SK-N-SH treated with all-trans-retinoic acid at 6 μM for 48 hours (cell line): ENCODE results near the gene TWNK.

ENCODE experiments used
- ATAC-seq: fragments of 200-7000 bp; cut with Tn5 transposase; 3 replicates; pipeline ENCODE4 v1.9.1; 2020; ENCODE audit warnings: mild to moderate bottlenecking, moderate library complexity
- ARNTL ChIP-seq: fragments of 450-650 bp; formaldehyde crosslinking; IDR thresholded peaks from 2 replicates; pipeline ENCODE4 v1.5.0; 2020; ENCODE audit warnings: low read depth, mild to moderate bottlenecking, moderate library complexity, borderline replicate concordance
- CSDC2 ChIP-seq: fragments of 250-450 bp; sonication (Bioruptor Pico); IDR thresholded peaks from 2 replicates; pipeline ENCODE4 v1.5.0; 2020; ENCODE audit warnings: mild to moderate bottlenecking, moderate library complexity
- CSRNP3 ChIP-seq: fragments of 250-450 bp; sonication (Bioruptor Pico); IDR thresholded peaks from 2 replicates; pipeline ENCODE4 v1.5.1; 2021; ENCODE audit warnings: mild to moderate bottlenecking, moderate library complexity
- ESRRG ChIP-seq: fragments of 250-450 bp; sonication (Bioruptor Pico); IDR thresholded peaks from 2 replicates; pipeline ENCODE4 v1.6.1; 2021; ENCODE audit warnings: mild to moderate bottlenecking
- GLIS3 ChIP-seq: fragments of 250-450 bp; sonication (Bioruptor Pico); IDR thresholded peaks from 2 replicates; pipeline ENCODE4 v1.5.0; 2020; ENCODE audit warnings: mild to moderate bottlenecking, moderate library complexity
- OSR1 ChIP-seq: fragments of 250-450 bp; sonication (Bioruptor Pico); IDR thresholded peaks from 2 replicates; pipeline ENCODE4 v1.8.0; 2022; ENCODE audit warnings: moderate library complexity, mild to moderate bottlenecking, inconsistent platforms
- PATZ1 ChIP-seq: fragments of 250-450 bp; sonication (Bioruptor Pico); IDR thresholded peaks from 2 replicates; pipeline ENCODE4 v1.8.0; 2020; ENCODE audit warnings: mild to moderate bottlenecking, moderate library complexity, borderline replicate concordance
- POU6F1 ChIP-seq: fragments of 250-450 bp; sonication (Bioruptor Pico); IDR thresholded peaks from 2 replicates; pipeline ENCODE4 v1.8.0; 2021; ENCODE audit warnings: low read depth, mild to moderate bottlenecking, moderate library complexity, borderline replicate concordance
- PPARA ChIP-seq: fragments of 250-450 bp; sonication (Bioruptor Pico); IDR thresholded peaks from 2 replicates; pipeline ENCODE4 v1.5.0; 2020; ENCODE audit warnings: mild to moderate bottlenecking, borderline replicate concordance
- RARB ChIP-seq: fragments of 250-450 bp; sonication (Bioruptor Pico); IDR thresholded peaks from 2 replicates; pipeline ENCODE4 v1.8.0; 2021; ENCODE audit warnings: mild to moderate bottlenecking, moderate library complexity
- SNAI2 ChIP-seq: fragments of 250-450 bp; sonication (Bioruptor Pico); IDR thresholded peaks from 2 replicates; pipeline ENCODE4 v1.5.0; 2020; ENCODE audit warnings: mild to moderate bottlenecking, moderate library complexity
- TOX ChIP-seq: fragments of 250-450 bp; sonication (Bioruptor Pico); IDR thresholded peaks from 2 replicates; pipeline ENCODE4 v1.8.0; 2021; ENCODE audit warnings: mild to moderate bottlenecking, moderate library complexity, borderline replicate concordance
- TSHZ2 ChIP-seq: fragments of 250-450 bp; sonication (Bioruptor Pico); IDR thresholded peaks from 2 replicates; pipeline ENCODE4 v1.5.0; 2020; ENCODE audit warnings: mild to moderate bottlenecking, moderate library complexity
- ZC3H10 ChIP-seq: fragments of 250-450 bp; sonication (Bioruptor Pico); IDR thresholded peaks from 2 replicates; pipeline ENCODE4 v1.5.1; 2021; ENCODE audit warnings: mild to moderate bottlenecking, moderate library complexity
- ZFP3 ChIP-seq: fragments of 250-450 bp; sonication (Bioruptor Pico); IDR thresholded peaks from 2 replicates; pipeline ENCODE4 v1.5.0; 2020; ENCODE audit warnings: mild to moderate bottlenecking, moderate library complexity
- ZFP30 ChIP-seq: fragments of 450-650 bp; formaldehyde crosslinking; IDR thresholded peaks from 2 replicates; pipeline ENCODE4 v1.5.0; 2022; ENCODE audit warnings: mild to moderate bottlenecking, moderate library complexity
- ZNF565 ChIP-seq: fragments of 450-650 bp; formaldehyde crosslinking; conservative IDR thresholded peaks from 2 replicates; pipeline ENCODE4 v1.5.0; 2020; ENCODE audit warnings: low read depth, mild to moderate bottlenecking, moderate library complexity
- ZNF70 ChIP-seq: fragments of 450-650 bp; formaldehyde crosslinking; IDR thresholded peaks from 2 replicates; pipeline ENCODE4 v1.5.0; 2020; ENCODE audit warnings: mild to moderate bottlenecking, moderate library complexity

TWNK gene

GRCh38 chr10:100945754-100946153, 41.6 kb upstream of the TWNK start (continued):
- TF ChIP-seq TSHZ2 (CRISPR knock-in tag) = no peak
- TF ChIP-seq ZFP30 (CRISPR knock-in tag) = no peak
- no peak for TF ChIP-seq ESRRG
- no peak for TF ChIP-seq SNAI2 (CRISPR knock-in tag)

GRCh38 chr10:100948916-100949315, 38.4 kb upstream of the TWNK start:
- ATAC-seq = no peak

More at GRCh38 chr10:100948916-100949315, 38.4 kb upstream of the TWNK start:
- TF ChIP-seq SNAI2 (CRISPR knock-in tag) = no peak
- TF ChIP-seq TOX (CRISPR knock-in tag) = no peak
- TF ChIP-seq ZFP30 (CRISPR knock-in tag) = no peak
- no peak for TF ChIP-seq PATZ1 (CRISPR knock-in tag)
- TF ChIP-seq ZC3H10 = no peak
- TF ChIP-seq ZNF565 = no peak
- no peak for TF ChIP-seq ESRRG
- TF ChIP-seq PPARA (CRISPR knock-in tag) = no peak
- no peak for TF ChIP-seq ZNF70 (CRISPR knock-in tag)
- no peak for TF ChIP-seq TSHZ2 (CRISPR knock-in tag)
- TF ChIP-seq POU6F1 (CRISPR knock-in tag) = no peak
- TF ChIP-seq CSRNP3 (CRISPR knock-in tag) = no peak
- TF ChIP-seq CSDC2 (CRISPR knock-in tag) = no peak
- TF ChIP-seq ARNTL = no peak
- TF ChIP-seq OSR1 (CRISPR knock-in tag) = no peak
- TF ChIP-seq RARB (CRISPR knock-in tag) = no peak
- no peak for TF ChIP-seq ZFP3
- TF ChIP-seq GLIS3 = no peak
